GM12874 (cell line): ENCODE measurements around the gene SLC30A3.

Source experiments
- CTCF ChIP-seq: IDR thresholded peaks from 2 replicates; pipeline ENCODE4 v1.5.1; 2011; ENCODE audit warnings: low read depth, mild to moderate bottlenecking, control low read depth, low read length, moderate library complexity; ENCODE audit not compliant: insufficient read depth

Gene SLC30A3

DNA sequence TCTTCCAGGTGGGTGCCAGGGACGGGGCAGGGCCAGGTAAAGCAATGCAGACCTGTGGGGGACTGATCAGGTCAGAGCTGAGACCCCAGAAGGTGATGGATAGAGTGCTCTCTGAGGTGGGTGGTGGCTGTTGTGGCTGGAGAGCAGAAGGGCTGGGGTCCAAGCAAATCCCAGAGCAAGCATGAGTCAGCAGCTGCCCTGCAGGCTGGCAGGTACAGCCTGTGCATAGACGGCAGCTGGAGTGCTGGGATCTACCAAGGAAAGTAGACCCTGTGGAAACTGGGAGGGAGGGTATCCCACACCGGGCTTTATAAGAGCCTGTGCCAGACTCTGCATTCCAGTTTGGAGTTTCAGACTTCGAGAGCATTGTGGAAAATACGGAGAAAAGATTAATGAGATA lies 20.0 kb upstream of the SLC30A3 start:
- no peak for TF ChIP-seq CTCF

- TF ChIP-seq CTCF, result no peak
These were observed 19.2 kb upstream of the SLC30A3 start, which contains the start of gene TRIM54 for GRCh38 chr2:27281855-27282559. TSS of gene TRIM54 (plus strand) at chr2:27282429. CDS start at chr2:27282732, 303 bp downstream.

DNA sequence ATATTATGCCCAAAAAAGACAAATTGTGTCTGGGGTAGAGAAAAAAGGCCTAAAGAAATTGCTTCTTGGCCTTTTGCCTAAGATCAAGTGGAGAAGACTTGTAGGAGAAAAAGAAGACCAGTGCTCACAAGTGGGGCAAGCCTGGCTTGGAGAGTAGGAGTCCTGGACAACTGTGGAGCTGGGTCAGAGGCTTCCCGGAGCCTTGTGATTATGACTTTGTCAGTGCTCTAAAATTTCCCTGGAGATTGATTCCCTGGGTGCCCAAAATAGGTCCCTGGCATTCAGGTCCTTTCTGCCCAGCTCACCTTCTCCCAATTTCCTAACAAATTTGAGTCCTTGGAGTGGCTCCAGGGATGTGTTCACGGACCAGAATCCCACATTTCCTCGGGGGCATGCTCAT lies 18.6 kb upstream of the SLC30A3 start:
- TF ChIP-seq CTCF, result no peak

GRCh38 chr2:27280826-27281225 lies 18.0 kb upstream of the SLC30A3 start:
- TF ChIP-seq CTCF, result no peak

- TF ChIP-seq CTCF, result no peak
These were observed 15.2 kb upstream of the SLC30A3 start for GRCh38 chr2:27278010-27278409.

DNA sequence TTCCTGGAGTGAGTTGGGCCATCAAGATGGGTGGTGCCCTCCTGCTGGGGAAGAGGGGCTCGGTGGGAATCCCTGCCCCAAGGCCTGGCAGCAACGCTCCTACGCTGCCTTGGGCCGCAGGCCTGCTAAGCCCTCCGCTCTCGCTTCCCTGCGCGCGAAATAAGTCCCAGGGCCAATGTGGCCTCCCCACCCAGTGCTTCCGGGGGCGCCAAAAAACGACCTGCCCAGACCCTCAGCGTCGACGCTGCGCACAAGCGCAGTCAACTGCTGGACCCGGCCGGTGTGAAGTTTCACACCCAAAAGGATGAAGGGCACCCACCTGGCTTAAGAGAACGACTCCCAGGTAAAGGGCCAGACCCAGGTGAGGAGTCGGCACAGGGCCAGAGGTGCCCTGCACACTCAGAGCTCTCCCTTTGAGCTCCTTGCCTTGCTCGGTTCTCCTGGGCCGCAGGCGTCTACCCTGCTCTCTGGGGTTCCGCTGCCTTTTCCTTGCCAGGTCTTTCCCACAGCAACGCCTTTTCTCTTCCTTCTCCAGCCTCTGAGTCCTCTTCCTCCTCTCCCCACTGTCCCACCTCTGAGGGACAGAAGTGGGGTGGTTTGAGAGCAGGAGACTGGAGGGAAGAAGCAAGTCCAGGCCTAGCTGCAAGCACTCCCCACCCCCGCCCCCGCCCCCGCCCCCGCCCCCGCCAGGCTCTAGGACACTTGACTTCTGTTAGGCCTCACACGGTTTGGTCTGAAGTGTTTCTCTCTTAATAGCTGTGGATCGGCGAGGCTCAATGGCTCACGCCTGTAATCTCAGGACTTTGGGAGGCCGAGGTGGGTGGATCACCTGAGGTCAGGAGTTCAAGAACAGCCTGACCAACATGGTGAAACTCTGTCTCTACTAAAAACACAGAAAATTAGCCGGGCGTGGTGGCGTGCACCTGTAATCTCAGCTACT lies 12.6 kb upstream of the SLC30A3 start, which contains the start of gene DNAJC5G:
Gene DNAJC5G (plus strand): TSS at position 223 of the 940 bp plus-strand sequence. CDS start 1,296 bp downstream, outside the sequence.
- TF ChIP-seq CTCF, result no peak

DNA sequence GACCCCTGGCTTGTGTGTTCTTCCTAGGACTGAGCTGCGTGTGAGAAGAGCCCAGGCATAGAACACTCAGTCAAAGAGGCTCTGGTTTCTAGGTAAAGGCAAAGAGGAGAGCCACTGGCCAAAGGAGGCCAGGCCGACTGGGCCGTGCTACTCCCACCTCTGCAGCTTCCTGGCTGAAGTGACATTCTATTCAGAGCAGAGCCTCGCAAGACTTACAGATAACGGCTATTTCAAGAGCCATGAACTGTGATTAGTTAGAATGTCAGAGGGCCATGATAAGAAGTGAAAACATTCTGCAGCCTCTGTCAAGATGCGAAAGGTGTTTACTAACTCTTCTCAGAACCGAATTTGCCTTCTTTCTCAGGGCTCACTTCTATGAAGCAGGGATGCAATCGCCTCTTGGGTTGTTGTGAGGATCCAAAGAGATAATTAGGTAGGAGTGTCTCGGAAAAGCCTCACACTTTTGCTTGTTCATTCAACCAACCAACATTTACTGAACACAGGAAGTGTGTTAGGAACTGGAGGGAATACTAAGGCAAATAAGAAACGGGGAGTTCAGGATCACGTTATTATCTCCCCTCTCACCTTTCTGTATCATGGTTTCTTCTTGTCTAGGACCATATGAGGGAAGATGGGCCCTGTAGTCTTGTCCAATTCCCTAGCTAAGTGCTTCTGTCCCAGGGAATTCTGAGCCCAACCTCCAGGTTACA lies 8.9 kb upstream of the SLC30A3 start:
- TF ChIP-seq CTCF, result no peak
